Suprapubic skin (tissue), 4 donors: ENCODE data around the gene GALNT17.

Source experiments
- EP300 ChIP-seq: sonication (generic); formaldehyde crosslinking; IDR thresholded peaks from one replicate; pipeline ENCODE4 v1.6.1; 2017; ENCODE audit warnings: antibody characterized with exemption
- POLR2AphosphoS5 ChIP-seq, 3 donors: sonication (generic); formaldehyde crosslinking; IDR thresholded peaks; one replicate each; pipeline ENCODE4 v1.6.1; 2017; ENCODE audit warnings: antibody characterized with exemption in 3 of 3

- TF ChIP-seq POLR2AphosphoS5 (IDR thresholded peaks at IDR 0.05) (no peak), EP300 (no peak)
These were observed 556.1 kb downstream of the GALNT17 start for GRCh38 chr7:71687831-71688599.
